NCI-H187 treated with DMSO at 0.1 percent for 48 hours (cell line): ENCODE measurements around the gene TCHP.
"Not testable (repeated sequence)": the region's sequence is repeated elsewhere in the genome, so short reads cannot be mapped to it uniquely, and the experiment has no call there.

Experiments
- DNase-seq: peaks from one replicate; lab custom pipeline; 2025; lab: John Stamatoyannopoulos, UW

Gene TCHP

GRCh38 chr12:109879351-109880042 is 20.6 kb upstream of the TCHP start:
- no peak for DNase-seq

GRCh38 chr12:109880043-109880931 is 19.8 kb upstream of the TCHP start, which contains the start of gene GLTP:
Gene GLTP (minus strand): TSS chr12:109880541. CDS start chr12:109880374, 167 bp downstream.
- DNase-seq, result peak; percentile 31

GRCh38 chr12:109880938-109881337 is 19.1 kb upstream of the TCHP start:
- DNase-seq, result no peak

GRCh38 chr12:109881752-109882151 is 18.3 kb upstream of the TCHP start:
- no peak for DNase-seq

GRCh38 chr12:109883461-109883860 is 16.6 kb upstream of the TCHP start:
- no peak for DNase-seq

- no peak for DNase-seq
Observed at GRCh38 chr12:109885616-109886015, 14.5 kb upstream of the TCHP start.

- no peak for DNase-seq
Observed at GRCh38 chr12:109888179-109889020, 11.7 kb upstream of the TCHP start.

- DNase-seq, result no peak
Observed at GRCh38 chr12:109890620-109891170, 9.4 kb upstream of the TCHP start.

- not testable (repeated sequence) for DNase-seq
Observed at GRCh38 chr12:109891731-109892130, 8.3 kb upstream of the TCHP start.

GRCh38 chr12:109892165-109892715 is 7.8 kb upstream of the TCHP start:
- no peak for DNase-seq

- DNase-seq, result no peak
Observed at GRCh38 chr12:109892748-109893147, 7.3 kb upstream of the TCHP start.

GRCh38 chr12:109893261-109893995 is 6.6 kb upstream of the TCHP start:
- DNase-seq, result no peak

GRCh38 chr12:109894939-109895338 is 5.1 kb upstream of the TCHP start:
- DNase-seq, result no peak

- DNase-seq, result no peak
Observed at GRCh38 chr12:109896188-109896587, 3.9 kb upstream of the TCHP start.

GRCh38 chr12:109897029-109897428 is 3.0 kb upstream of the TCHP start:
- DNase-seq, result no peak

- not testable (repeated sequence) for DNase-seq
Observed at GRCh38 chr12:109899345-109899744, 729 bp upstream of the TCHP start.

GRCh38 chr12:109900752-109901580 is 892 bp downstream of the TCHP start:
- no peak for DNase-seq

- no peak for DNase-seq
Observed at GRCh38 chr12:109902891-109903418, 2.9 kb downstream of the TCHP start.

- no peak for DNase-seq
Observed at GRCh38 chr12:109905301-109905700, 5.2 kb downstream of the TCHP start.
